ENCODE data around the gene NUDT11.
A peak's percentile ranks its signal among the peaks of the same experiment; 100 is the strongest.
"Not testable (repeated sequence)": the region's sequence is repeated elsewhere in the genome, so short reads cannot be mapped to it uniquely, and the experiment has no call there.

Gene NUDT11

GRCh38 chrX:51496501-51497291, at the start of gene NUDT11:
NUDT11 (minus strand) TSS chrX:51496592; CDS start chrX:51496444, 148 bp downstream.
- DNase-seq (ENCODE audit: low spot score): peak; percentile 14

GRCh38 chrX:51520393-51520792, 24.0 kb upstream of the NUDT11 start:
- DNase-seq (ENCODE audit: low spot score): no peak

- not testable (repeated sequence) for DNase-seq (ENCODE audit: low spot score)
Measured at GRCh38 chrX:51519131-51519530, 22.7 kb upstream of the NUDT11 start.

GRCh38 chrX:51507551-51507950, 11.2 kb upstream of the NUDT11 start:
- no peak for DNase-seq (ENCODE audit: low spot score)

DNA sequence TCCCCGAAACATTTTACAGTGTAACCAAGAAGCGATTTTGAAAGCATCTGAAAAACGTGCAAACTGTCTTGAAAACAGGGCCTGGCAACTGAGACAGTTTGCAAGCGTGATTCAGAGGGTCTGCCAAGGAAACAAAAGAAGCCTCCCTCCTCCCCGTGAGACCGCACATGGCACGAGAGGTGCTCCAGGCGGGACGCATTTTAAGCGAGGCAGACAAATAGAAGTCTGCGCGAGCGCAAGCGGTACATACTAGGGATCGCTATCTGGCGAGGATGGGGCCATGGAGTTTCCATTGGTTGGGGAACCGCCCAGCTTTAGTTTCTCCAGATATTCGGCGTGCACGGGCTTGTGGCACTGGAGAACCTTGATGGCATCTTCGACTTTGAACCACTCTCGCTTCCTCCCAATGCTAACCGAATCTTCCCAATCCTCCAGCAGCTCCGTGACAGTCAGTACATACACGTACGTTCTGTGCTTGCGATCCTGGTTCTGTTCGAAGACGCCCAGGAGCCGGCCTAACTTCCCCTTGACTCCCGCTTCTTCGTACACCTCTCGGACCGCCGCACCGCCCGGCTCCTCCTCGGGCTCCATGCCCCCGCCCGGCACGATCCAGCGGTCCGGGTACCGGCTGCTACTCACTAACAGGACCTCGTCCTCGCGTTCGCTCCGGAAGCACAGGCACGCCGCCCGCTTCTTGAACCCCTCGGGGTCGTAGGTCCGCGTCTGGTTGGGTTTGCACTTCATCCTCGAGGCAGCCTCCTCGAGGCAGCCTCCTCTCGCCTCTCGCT, 497 bp downstream of the NUDT11 start:
- not testable (repeated sequence) for DNase-seq (ENCODE audit: low spot score)

DNA sequence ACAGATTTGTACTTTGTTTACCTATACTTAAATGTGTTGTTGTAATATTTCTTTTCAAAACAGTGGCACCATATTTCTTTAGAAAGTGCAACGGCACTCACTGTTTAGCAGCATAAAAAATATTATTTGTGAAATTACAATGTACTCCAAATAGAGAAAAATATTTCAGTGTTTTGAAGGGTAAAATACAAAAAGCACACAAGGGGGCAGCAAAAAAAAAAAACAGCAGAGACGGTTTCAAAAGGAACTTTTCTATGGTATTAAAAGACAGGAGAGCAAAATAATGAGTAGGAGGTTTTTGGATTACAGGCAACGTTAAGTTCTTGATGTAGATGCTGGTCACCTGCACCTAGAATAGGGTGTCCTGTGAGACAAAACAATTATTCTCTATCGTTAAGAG, 2.0 kb downstream of the NUDT11 start:
- no peak for DNase-seq (ENCODE audit: low spot score)

DNA sequence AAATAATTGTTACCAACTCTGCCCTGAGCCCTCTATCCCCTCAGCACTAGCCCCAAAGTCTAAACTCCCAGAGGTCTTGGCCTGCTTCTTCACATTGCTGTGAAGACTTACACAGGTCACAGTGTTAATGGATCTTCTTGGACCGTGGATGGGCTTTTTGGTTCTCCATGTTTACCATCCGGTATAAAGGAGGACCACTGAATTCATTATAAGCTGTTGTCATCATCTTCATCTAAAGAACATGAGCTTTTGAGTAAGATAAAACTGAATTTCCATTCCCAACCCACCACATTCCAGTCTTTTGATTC, 8.5 kb downstream of the NUDT11 start:
- no peak for DNase-seq (ENCODE audit: low spot score)

- no peak for DNase-seq (ENCODE audit: low spot score)
Measured at GRCh38 chrX:51484616-51485015, 11.8 kb downstream of the NUDT11 start.

DNA sequence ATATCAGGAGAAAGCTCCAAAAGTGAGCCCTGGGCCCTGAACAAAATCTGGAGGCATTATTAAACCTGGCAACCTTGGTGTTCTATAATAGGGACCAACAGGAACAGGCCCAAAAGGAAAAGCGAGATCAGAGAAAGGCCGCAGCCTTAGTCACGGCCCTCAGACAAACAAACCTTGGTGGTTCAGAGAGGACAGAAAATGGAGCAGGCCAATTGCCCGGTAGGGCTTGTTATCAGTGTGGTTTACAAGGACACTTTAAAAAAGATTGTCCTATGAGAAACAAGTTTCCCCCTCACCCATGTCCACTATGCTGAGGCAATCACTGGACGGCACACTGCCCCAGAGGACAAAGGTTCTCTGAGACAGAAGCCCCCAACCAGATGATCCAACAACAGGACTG, 14.0 kb downstream of the NUDT11 start:
- DNase-seq (ENCODE audit: low spot score): not testable (repeated sequence)

GRCh38 chrX:51476930-51477329, 19.5 kb downstream of the NUDT11 start:
- no peak for DNase-seq (ENCODE audit: low spot score)

GRCh38 chrX:51463322-51463721, 33.1 kb downstream of the NUDT11 start:
- no peak for DNase-seq (ENCODE audit: low spot score)

DNA sequence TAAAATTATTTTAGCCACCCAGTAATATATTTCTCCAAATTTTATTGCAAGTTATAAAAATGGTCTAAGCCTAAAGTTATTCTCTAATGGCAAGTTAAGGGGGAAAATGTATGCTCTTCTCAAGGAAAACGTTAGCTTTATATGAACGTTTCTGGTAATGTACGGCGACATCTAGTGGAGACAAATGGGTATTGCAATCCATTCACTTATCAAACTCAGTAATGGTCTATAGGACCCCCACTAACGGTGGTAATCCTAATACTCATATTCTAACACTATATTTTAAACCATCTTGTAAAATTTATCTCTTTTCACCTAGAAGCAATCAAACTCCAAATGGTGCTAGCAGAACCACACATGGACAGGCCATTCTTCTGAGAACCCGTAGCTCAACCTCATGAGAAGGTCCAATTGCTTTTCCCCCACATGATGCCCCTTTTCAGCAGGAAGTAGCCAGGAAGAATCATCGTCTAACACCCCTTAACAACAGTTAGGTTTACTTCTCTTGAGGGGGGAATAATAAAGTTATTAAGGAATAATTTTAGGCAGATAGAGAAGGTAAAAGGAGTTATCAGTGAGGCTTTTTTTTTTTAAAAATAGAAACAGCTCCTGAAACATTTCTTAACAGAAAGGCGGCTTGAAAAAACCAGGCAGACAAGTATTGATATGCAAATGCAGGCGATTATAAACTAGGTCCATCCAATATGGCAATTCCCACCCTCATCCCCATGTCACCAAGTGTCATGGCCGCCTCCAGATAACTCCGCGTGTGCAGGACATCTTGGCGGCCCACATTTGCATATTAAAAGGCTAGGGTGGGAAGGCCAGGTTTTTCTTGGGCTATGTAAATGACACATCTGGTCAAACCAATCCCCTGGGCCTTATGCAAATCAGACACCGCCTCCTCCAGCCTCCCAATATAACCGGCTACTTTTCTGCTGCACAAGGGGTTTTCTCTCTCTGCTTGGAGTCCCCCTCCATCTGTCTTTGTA, 35.0 kb downstream of the NUDT11 start:
- no peak for DNase-seq (ENCODE audit: low spot score)

DNA sequence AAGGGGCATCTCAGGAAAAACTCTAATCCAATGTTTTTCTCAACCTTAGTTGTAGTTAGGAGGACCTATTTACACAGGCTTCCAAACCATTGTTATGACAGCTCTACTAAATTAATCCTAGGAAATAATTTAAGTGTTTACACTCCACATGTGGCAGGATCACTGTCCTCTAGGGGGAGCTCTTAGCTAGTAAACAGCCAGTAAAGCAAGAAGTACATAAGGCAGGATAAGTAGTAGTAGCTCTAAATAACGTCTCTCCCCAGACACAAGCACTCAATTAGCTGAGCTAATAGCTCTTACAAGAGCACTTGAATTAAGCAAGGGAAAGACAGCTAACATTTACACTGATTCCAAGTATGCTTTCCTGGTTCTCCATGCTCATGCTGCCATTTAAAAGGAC, 37.3 kb downstream of the NUDT11 start:
- no peak for DNase-seq (ENCODE audit: low spot score)

DNA sequence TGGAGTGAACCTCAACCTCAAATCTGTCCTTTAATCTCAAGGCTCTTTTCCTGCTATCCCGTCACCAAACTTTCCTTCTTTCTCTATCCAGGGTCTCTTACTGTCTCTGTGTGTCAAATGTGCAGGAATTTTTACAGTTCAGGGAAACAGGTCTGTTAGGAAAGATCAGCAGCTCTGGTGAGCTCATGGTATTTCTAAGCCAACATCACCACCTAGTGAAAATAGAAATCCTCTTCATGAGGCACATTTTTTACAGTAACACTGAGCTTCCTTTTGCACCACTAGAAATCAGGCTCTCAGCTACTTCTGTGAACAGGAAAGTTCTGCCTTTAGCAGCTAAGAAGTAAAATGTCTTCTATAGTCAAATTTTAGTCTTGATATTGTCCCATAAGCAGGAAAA, 39.6 kb downstream of the NUDT11 start:
- DNase-seq (ENCODE audit: low spot score): no peak

- DNase-seq (ENCODE audit: low spot score): no peak
Measured at GRCh38 chrX:51456246-51456645, 40.1 kb downstream of the NUDT11 start.

DNA sequence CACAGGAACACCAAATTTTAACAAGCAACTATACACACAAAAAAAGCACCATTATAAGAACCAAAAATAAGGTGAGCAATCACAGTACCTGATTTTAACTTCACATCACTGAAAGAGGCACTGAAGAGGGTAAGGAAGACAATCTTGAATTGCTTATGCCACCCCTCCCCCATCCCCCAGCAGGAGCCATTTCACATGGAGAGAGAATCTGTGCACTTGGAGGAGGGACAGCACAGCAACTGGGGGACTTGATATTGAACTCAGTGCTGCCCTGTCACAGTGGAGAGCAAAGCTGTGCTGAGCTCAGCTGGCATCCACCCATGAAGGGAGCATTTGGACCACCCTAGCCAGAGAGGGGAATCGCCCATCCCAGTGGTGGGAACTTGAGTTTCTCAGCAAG, 56.0 kb downstream of the NUDT11 start:
- no peak for DNase-seq (ENCODE audit: low spot score)

Data from putamen (tissue), 1 donor.